Right kidney (tissue), 1 donor: ENCODE results near the gene ICE2.

Source experiments
- DNase-seq: peaks from one replicate; pipeline ENCODE4 v3.0.0-alpha.2; 2016

Gene ICE2

DNA sequence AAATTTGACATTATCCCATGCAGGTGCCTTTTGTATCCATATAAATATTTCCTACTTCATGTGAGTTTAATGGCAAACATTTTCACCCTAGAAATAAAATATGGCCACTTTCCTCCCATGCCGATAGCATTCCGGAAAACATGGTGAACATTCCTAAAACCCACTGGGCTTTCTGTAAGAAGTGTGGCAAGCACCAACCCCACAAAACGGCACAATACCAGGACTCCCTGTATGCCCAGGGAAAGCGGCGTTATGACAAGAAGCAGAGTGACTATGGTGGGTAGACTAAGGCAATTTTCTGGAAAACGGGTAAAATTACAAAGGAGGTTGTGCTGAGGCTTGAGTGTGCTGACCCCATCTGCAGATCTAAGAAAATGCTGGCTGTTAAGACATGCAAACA is 88.7 kb downstream of the ICE2 start:
- no peak for DNase-seq

DNA sequence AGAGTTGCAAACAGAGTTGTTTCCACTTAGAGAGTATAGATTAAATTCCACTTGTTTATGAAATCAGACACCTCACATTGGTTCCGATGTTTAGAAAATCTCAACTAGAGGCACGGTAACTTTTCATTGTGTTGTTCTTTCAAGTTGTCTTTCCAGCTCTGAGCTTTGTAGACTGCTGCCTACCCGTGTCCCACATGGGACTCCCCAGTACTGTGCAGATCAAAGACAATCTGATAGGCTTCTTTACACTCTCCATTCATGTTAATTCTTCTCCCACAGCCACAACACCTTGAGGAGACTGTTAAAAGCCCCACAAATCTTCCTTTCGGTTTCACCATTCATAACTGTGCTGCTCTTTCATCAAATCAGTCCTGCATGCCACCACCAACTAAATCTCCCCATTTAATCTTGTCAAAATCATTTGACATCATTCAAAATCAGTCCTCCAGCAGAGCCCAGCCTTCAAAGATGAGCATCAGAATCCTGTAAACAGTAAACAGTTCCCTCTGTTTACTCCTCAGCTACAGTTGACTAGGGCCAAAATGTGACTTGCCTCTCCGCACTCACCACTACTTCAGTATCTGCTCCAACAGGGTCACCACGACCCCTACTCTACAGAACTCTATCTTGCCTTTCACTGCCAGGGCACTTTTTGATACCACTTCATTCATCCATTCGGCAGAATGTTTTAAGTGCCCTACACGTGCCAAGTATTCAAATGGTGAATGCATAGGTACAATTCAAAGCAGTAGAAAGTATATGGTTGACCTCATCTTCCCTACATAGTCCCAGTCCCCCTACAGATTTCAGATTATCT is 89.5 kb downstream of the ICE2 start:
- DNase-seq: no peak

GRCh38 chr15:60387321-60387720 is 91.6 kb downstream of the ICE2 start:
- DNase-seq: no peak

DNA sequence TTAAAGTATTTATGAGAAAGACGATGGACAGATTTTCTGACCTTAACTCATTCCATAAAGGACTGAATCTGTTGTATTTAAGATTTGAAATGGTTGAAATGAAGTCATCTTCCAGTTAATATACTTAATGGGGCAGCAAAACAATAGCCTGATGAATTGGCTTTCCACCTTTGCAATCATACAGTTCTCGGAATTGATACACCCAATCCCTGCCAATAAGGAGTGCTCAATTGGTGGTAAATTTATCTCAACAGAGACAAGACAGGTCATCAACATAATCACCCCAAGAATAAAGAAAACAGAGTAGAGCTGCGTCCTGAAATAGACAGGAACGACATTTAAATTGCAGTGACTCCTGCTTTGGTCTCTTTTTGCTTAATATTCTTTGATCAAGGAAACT is 92.3 kb downstream of the ICE2 start:
- DNase-seq: no peak

- no peak for DNase-seq
Observed at GRCh38 chr15:60385620-60386552, 93.1 kb downstream of the ICE2 start.

GRCh38 chr15:60384526-60385126 is 94.3 kb downstream of the ICE2 start:
- no peak for DNase-seq

DNA sequence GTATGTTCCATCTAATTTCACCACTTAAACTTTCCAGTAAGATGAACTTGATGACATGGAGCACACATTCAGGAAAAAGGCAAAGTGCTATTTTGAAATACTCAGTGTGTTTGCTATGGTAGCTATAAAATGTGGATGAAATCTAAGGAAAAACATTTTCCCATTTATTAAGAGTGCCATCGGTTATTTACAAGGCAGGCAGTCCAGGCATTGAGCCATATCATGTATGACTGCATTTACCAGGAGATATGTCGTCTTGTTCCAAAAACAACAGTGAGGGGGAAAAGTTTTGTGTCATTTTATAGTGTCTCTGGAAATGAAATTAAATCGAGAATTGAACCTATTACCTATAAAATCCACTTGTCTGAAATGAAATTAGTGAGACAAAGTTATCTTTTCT is 94.9 kb downstream of the ICE2 start:
- no peak for DNase-seq

DNA sequence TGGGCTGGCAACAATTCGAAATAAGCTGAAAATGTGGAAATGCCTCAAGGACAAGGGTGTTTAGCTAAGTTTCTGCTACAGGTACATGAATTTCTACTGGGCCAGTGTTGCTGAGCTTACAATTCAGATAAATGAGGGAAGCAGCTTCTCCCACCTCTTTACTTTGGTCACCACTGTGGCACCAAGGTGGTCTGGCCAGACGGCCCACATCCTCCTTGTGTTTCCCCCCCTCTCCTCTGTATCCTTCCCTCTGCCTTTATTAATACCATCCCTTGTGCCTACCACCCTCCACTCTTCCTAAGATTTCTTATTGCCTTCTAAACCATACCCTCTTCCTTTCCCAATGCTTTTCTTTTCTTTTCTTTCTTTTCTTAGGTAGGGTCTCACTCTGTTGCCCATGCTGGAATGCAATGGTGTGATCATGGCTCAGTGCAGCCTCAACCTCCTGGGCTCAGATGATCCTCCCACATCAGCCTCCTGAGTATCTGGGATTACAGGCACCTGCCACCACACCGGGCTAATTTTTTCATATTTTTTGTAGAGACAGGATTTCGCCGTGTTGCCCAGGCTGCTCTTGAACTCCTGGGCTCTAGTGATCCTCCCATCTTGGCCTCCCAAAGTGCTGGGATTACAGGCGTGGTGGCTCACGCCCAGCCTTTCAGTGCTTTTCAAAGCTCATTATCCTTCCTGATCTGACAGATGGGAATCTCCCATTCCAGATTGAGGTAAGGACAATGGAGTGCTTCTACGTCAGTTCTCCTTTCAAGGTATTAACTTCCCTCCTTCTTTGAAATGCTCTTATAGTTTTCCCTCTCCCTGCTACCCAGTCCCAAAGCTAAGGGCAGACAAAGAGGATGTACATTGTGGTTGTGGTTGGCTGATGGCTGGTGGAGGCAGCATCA is 95.9 kb downstream of the ICE2 start:
- DNase-seq: no peak

DNA sequence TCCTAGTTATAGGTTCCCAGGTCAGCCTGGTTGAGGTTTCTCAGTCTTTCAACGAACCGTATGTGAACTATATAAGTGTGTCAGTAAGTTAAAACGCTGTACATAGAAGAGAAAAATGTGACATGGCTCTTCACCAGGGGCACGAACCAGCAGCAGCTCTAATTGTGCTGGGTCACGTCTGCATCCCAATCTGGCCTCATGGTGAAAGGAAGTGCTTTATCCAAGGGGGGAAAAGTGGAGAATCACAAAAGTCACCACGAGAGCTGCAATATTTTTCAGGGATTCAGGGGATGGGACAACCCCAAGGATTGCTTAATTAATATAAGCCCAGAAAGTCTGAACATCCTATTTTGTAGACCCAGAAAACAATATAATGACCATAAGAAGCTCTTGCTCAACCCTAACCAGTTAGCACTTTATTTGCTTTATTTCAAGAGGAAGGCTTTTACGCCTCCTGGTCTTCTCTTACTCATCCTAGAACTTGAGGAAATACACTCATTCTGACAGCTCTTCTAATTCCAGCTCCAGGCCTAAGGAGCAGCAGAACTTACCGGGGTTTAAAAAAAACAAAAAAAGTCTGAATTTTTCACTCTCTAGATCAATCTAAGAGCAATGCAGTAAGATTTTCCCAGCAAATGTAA is 97.7 kb downstream of the ICE2 start:
- no peak for DNase-seq

DNA sequence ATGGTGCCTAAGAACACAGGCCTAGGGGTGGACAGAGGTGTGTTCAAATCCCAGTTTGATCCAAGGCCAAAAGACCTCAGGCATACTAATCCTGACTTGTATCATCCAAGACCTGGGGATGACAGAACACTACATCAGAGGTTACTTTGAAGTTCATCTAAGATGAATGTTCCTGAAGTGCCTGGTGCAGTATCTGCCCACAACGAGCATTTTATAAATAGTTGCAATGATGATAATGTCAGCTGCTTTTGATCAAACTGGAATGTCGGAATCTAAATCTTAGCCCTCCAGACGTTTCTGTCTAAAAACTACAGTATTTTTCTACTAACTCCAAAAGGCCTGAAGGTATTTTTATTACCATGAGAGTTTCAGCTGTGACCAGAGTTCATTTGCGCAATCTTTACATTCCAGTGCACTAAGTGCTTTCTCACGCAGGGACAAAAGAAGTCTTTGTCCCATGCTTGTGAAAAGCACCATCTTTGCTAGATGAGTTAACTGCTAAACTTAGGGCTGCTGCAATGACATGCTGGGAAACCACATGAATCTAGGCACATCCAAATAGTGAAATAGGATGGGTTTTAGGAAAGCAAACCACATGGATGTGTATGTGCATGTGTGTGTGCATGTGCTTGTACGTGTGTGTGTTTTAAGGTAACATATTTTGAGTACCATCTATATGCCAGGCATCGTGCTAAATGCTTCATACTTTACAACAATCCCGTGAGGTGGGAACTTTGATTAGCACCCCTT is 99.2 kb downstream of the ICE2 start:
- no peak for DNase-seq

DNA sequence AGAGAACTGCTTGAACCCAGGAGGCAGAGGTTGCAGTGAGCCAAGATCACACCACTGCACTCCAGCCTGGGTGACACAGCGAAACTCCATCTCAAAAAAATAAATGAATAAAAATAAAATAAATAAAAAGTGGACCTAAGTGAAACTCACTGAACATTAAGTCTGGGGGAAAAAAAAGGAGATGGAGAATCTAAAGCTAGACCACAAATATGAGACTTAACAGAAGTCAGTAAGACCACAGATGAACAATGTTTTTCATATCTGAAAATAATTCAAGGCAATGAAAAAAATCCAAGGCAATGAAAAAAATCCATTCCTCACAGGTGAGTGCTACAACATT is 99.8 kb downstream of the ICE2 start:
- DNase-seq: no peak

GRCh38 chr15:60376677-60377095 is 102.3 kb downstream of the ICE2 start:
- DNase-seq: no peak

DNA sequence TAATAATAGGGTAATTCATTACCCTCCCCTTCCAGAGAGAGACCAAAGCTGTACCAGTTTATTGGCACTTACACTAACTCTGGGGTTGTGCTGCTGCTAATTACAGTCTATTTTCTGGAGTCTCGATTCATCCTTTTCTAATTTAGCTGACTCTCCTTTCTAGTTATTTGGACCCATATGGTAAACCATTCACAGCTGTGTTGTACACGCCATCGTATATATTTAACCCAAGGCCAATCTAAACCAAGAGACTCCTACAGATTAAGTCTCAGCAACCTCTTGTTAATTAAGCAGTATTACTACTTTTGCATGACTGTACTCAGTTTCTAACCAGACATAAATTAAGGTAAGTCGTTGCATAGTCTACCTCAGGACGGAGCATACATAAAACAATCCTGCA is 103.6 kb downstream of the ICE2 start:
- DNase-seq: no peak

DNA sequence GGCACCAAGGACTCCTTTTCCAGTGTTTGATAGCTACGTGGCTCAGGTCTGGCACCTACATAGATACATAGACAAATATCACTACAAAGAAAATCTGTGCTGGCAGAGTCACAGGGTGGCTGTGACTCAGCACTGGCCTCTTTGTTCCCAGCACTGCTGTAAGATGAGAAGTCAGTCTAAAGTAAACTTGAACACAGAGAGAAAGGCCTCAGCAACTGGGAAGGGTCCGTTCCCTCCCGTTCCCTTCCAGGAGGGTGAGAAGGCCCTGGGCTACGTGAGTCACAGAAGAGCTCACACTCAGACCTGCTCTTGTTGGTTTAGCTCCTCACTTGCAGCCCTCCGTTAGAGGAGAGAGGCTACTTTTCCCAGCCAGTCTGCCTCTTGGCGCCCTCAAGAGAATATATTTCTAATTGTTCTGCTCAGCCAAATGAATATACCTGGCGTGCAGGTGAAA is 104.3 kb downstream of the ICE2 start:
- no peak for DNase-seq

- DNase-seq: no peak
Observed at GRCh38 chr15:60374209-60374608, 104.7 kb downstream of the ICE2 start.

DNA sequence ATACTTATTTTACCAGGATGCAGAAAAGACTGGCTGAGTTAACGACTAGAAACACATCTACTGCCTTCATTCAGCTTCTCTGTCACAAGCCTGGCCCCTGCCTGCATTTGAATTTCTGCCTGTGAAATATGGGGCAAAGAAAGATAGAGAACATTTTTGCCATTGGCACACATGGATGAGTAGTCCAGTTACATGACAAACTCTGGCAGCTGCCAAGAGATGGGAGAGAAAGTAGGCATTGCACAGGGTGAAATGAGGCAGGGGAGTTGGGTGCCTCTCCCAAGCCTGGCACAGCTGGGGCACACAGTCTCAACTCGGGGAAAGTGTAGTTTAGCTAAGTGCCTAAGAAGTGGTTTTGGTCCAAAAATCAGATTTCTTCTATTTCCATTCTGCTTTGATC is 105.2 kb downstream of the ICE2 start:
- no peak for DNase-seq

DNA sequence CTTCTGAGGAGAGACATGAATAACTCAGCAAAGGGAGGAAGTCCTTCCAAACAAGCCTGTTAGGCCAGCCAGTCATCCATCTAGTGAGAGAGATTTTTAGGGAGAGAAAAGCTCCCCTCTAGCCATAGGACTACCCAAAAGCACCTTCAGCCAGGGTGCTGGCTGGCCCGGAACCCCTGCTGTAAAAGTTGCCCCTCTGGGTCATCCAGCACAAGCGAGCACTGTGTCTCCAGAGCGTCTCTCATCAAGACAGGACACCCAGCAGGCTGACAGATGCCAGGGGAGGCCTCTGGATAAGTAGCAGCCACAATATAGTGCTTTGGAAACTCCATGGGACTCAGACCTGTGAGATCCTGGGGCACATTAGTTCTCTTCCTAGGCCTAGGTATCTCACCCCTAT is 105.6 kb downstream of the ICE2 start:
- DNase-seq: no peak

DNA sequence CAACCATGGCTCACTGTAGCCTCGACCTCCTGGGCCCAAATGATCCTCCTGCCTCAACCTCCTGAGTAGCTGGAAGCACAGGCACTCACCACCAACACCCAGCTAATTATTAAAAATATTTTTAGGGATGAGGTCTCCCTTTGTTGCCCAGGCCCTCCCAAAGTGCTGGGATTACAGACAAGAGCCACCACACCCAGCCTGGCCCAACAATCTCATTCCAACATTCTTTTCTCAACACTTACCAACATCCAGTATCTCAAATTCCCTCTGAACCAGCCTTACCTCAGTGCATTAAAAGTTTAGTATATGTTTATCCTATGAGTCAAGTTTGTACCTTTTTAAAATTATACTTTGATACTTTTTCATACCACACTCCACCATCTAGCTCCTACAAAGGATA is 106.2 kb downstream of the ICE2 start:
- no peak for DNase-seq

DNA sequence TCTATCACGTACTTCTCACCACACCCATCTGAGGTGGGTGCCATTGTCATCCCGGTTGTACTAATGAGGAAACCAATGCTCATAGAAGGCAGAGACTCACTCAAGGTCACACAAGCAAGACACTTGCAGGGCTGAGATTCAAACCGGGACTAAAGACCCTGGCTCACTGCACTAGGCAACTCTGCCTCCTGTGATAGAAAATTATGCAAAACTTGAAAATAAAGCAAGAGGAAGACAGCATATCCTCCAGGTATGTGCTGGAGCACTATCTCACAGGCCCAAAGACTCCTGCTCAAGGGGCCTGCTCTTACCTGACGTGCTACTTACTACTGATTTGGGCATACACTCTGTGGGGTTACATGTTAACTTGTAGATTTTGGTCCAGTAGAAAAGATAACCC is 106.7 kb downstream of the ICE2 start:
- no peak for DNase-seq

GRCh38 chr15:60371175-60372051 is 107.5 kb downstream of the ICE2 start:
- DNase-seq: no peak
